ENCODE results near the gene HPSE2. TPM values are rescaled to one million over a fixed set of nuclear protein-coding genes. Genes with fewer than 3 reads are reported as not detected.

HPSE2 gene
- total RNA-seq, 4 donors from 2014 or later = 1.1 TPM; not detected in 3

- H3K27me3 ChIP-seq = no peaks in the 10 kb centered on the region
- ATAC-seq (no peak), DNase-seq (no peak)
- no peaks in the 10 kb centered on the region for H3K9me3 ChIP-seq
- intact Hi-C loops (cut with DNase I; ENCODE audit: low total_unique reads) = no loop called here
- H3K4me1 ChIP-seq = peaks cover 13 to 18% of the 10 kb centered on the region in 2 donors
- in situ Hi-C loops (cut with MboI; ENCODE audit: low sequenced_read_pairs in 4 of 4) = no loop called here
- H3K36me3 ChIP-seq = peaks cover 0 to 13% of the 10 kb centered on the region in 2 donors
- TF ChIP-seq CTCF (IDR thresholded peaks at IDR 0.05 in 4 of 5, conservative IDR thresholded peaks at IDR 0.05 in 1 of 5) (no peak), POLR2A (IDR thresholded peaks at IDR 0.05) (no peak)
- H3K27ac ChIP-seq = no peak overlapping the region
- H3K4me3 ChIP-seq = no peak overlapping the region
Observed at GRCh38 chr10:98418665-98419468, 816.8 kb downstream of the HPSE2 start.

- Histone ChIP-seq H3K4me1 (peaks cover 13 to 20% of the 10 kb centered on the region in 2 donors), H3K27ac (no peak overlapping the region), H3K36me3 (peaks cover 0 to 13% of the 10 kb centered on the region in 2 donors), H3K27me3 (no peaks in the 10 kb centered on the region), H3K4me3 (no peak overlapping the region), H3K9me3 (no peaks in the 10 kb centered on the region)
- no peak for ATAC-seq
- DNase-seq = no peak
- TF ChIP-seq POLR2A (IDR thresholded peaks at IDR 0.05) (no peak), CTCF (IDR thresholded peaks at IDR 0.05 in 4 of 5, conservative IDR thresholded peaks at IDR 0.05 in 1 of 5) (no peak)
- intact Hi-C loops (cut with DNase I; ENCODE audit: low total_unique reads) (no loop called here), in situ Hi-C loops (cut with MboI; ENCODE audit: low sequenced_read_pairs in 4 of 4) (no loop called here)
Observed at GRCh38 chr10:98417973-98418664, 817.5 kb downstream of the HPSE2 start.

- no peaks in the 10 kb centered on the region for H3K9me3 ChIP-seq
Observed at GRCh38 chr10:98417481-98417959, 818.1 kb downstream of the HPSE2 start.

More at GRCh38 chr10:98417481-98417959, 818.1 kb downstream of the HPSE2 start:
- Histone ChIP-seq H3K4me3 (no peak overlapping the region), H3K4me1 (peaks cover 15 to 21% of the 10 kb centered on the region in 2 donors), H3K36me3 (peaks cover 0 to 13% of the 10 kb centered on the region in 2 donors), H3K27ac (no peak overlapping the region), H3K27me3 (no peaks in the 10 kb centered on the region)
- in situ Hi-C loops (cut with MboI; ENCODE audit: low sequenced_read_pairs in 4 of 4) (no loop called here), intact Hi-C loops (cut with DNase I; ENCODE audit: low total_unique reads) (no loop called here)
- no peak for DNase-seq
- ATAC-seq = no peak
- no peak for TF ChIP-seq CTCF (IDR thresholded peaks at IDR 0.05 in 4 of 5, conservative IDR thresholded peaks at IDR 0.05 in 1 of 5)
- no peak for TF ChIP-seq POLR2A (IDR thresholded peaks at IDR 0.05)

All from gastrocnemius medialis (tissue), 4 donors.